Panc1 (cell line): ENCODE data around the gene RHBDL1.

Source experiments
- SIN3A ChIP-seq: IDR thresholded peaks from 2 replicates; pipeline ENCODE4 v1.6.1; 2012; ENCODE audit warnings: low read depth, mild to moderate bottlenecking, low read length, moderate library complexity, borderline replicate concordance; ENCODE audit not compliant: insufficient read depth
- TCF7L2 ChIP-seq: IDR thresholded peaks from 2 replicates; pipeline ENCODE4 v1.6.1; 2011; ENCODE audit warnings: mild to moderate bottlenecking, low read depth, low read length, inconsistent platforms
- TF ChIP-seq, protein P1 (sequence below): fragments of 450-650 bp; IDR thresholded peaks from 2 replicates; pipeline ENCODE4 v1.5.1; 2017; ENCODE audit warnings: mild to moderate bottlenecking
- TF ChIP-seq, protein P2 (sequence below), 2 experiments: IDR thresholded peaks; 2 replicates each; pipeline ENCODE4 v1.6.1; 2011 to 2012; ENCODE audit warnings: low read depth in 2 of 2, control low read depth in 1 of 2, low read length in 1 of 2, mild to moderate bottlenecking in 1 of 2, moderate library complexity in 1 of 2; ENCODE audit not compliant: insufficient read depth in 1 of 2

DNA sequence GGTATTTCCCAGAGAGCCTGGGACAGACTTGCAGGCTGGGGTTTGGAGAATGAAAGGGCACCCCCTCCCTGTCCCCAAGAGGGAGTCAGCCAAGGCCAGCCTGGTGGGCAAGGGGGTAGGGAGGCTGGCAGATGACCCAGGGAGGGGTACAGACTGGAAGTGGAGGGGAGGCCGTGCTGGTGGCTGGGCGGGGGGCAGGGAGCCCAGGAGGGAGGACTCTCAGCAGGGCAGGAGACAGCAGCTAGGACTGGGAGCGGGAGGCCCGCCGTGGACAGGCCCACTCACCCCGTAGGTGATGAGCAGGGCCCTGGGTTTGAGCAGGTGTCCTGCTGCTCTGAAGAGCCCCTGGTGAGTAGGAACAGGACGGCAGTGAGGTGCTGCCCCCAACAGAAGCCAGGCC, 40.5 kb upstream of the RHBDL1 start:
- TF ChIP-seq, protein P1, sequence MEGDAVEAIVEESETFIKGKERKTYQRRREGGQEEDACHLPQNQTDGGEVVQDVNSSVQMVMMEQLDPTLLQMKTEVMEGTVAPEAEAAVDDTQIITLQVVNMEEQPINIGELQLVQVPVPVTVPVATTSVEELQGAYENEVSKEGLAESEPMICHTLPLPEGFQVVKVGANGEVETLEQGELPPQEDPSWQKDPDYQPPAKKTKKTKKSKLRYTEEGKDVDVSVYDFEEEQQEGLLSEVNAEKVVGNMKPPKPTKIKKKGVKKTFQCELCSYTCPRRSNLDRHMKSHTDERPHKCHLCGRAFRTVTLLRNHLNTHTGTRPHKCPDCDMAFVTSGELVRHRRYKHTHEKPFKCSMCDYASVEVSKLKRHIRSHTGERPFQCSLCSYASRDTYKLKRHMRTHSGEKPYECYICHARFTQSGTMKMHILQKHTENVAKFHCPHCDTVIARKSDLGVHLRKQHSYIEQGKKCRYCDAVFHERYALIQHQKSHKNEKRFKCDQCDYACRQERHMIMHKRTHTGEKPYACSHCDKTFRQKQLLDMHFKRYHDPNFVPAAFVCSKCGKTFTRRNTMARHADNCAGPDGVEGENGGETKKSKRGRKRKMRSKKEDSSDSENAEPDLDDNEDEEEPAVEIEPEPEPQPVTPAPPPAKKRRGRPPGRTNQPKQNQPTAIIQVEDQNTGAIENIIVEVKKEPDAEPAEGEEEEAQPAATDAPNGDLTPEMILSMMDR = no peak
- TF ChIP-seq SIN3A (no peak), TCF7L2 (no peak)
- TF ChIP-seq, protein P2, sequence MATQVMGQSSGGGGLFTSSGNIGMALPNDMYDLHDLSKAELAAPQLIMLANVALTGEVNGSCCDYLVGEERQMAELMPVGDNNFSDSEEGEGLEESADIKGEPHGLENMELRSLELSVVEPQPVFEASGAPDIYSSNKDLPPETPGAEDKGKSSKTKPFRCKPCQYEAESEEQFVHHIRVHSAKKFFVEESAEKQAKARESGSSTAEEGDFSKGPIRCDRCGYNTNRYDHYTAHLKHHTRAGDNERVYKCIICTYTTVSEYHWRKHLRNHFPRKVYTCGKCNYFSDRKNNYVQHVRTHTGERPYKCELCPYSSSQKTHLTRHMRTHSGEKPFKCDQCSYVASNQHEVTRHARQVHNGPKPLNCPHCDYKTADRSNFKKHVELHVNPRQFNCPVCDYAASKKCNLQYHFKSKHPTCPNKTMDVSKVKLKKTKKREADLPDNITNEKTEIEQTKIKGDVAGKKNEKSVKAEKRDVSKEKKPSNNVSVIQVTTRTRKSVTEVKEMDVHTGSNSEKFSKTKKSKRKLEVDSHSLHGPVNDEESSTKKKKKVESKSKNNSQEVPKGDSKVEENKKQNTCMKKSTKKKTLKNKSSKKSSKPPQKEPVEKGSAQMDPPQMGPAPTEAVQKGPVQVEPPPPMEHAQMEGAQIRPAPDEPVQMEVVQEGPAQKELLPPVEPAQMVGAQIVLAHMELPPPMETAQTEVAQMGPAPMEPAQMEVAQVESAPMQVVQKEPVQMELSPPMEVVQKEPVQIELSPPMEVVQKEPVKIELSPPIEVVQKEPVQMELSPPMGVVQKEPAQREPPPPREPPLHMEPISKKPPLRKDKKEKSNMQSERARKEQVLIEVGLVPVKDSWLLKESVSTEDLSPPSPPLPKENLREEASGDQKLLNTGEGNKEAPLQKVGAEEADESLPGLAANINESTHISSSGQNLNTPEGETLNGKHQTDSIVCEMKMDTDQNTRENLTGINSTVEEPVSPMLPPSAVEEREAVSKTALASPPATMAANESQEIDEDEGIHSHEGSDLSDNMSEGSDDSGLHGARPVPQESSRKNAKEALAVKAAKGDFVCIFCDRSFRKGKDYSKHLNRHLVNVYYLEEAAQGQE (IDR thresholded peaks at IDR 0.05; ENCODE audit: insufficient read depth in 1 of 2, low read depth in 2 of 2, low read length in 1 of 2) = no peak
